SK-N-SH treated with all-trans-retinoic acid at 6 μM for 48 hours (cell line): ENCODE measurements around the gene SLC8A3.

ENCODE experiments used
- ATAC-seq: fragments of 200-7000 bp; cut with Tn5 transposase; 3 replicates; pipeline ENCODE4 v1.9.1; 2020; ENCODE audit warnings: mild to moderate bottlenecking, moderate library complexity
- ARNTL ChIP-seq: fragments of 450-650 bp; formaldehyde crosslinking; IDR thresholded peaks from 2 replicates; pipeline ENCODE4 v1.5.0; 2020; ENCODE audit warnings: low read depth, mild to moderate bottlenecking, moderate library complexity, borderline replicate concordance
- BACH2 ChIP-seq: fragments of 250-450 bp; sonication (Bioruptor Pico); IDR thresholded peaks from 2 replicates; pipeline ENCODE4 v1.9.0; 2021; ENCODE audit warnings: mild to moderate bottlenecking, borderline replicate concordance
- CREB5 ChIP-seq: fragments of 250-450 bp; sonication (Bioruptor Pico); IDR thresholded peaks from 2 replicates; pipeline ENCODE4 v1.5.1; 2020; ENCODE audit warnings: low read depth, mild to moderate bottlenecking, moderate library complexity
- CSDC2 ChIP-seq: fragments of 250-450 bp; sonication (Bioruptor Pico); IDR thresholded peaks from 2 replicates; pipeline ENCODE4 v1.5.0; 2020; ENCODE audit warnings: mild to moderate bottlenecking, moderate library complexity
- GLIS3 ChIP-seq: fragments of 250-450 bp; sonication (Bioruptor Pico); IDR thresholded peaks from 2 replicates; pipeline ENCODE4 v1.5.0; 2020; ENCODE audit warnings: mild to moderate bottlenecking, moderate library complexity
- ISL1 ChIP-seq: fragments of 250-450 bp; sonication (Bioruptor Pico); IDR thresholded peaks from 2 replicates; pipeline ENCODE4 v2.1.2; 2022; ENCODE audit warnings: mild to moderate bottlenecking, moderate library complexity
- OSR1 ChIP-seq: fragments of 250-450 bp; sonication (Bioruptor Pico); IDR thresholded peaks from 2 replicates; pipeline ENCODE4 v1.8.0; 2022; ENCODE audit warnings: moderate library complexity, mild to moderate bottlenecking, inconsistent platforms
- POU6F1 ChIP-seq: fragments of 250-450 bp; sonication (Bioruptor Pico); IDR thresholded peaks from 2 replicates; pipeline ENCODE4 v1.8.0; 2021; ENCODE audit warnings: low read depth, mild to moderate bottlenecking, moderate library complexity, borderline replicate concordance
- PPARA ChIP-seq: fragments of 250-450 bp; sonication (Bioruptor Pico); IDR thresholded peaks from 2 replicates; pipeline ENCODE4 v1.5.0; 2020; ENCODE audit warnings: mild to moderate bottlenecking, borderline replicate concordance
- RARB ChIP-seq: fragments of 250-450 bp; sonication (Bioruptor Pico); IDR thresholded peaks from 2 replicates; pipeline ENCODE4 v1.8.0; 2021; ENCODE audit warnings: mild to moderate bottlenecking, moderate library complexity
- SNAI2 ChIP-seq: fragments of 250-450 bp; sonication (Bioruptor Pico); IDR thresholded peaks from 2 replicates; pipeline ENCODE4 v1.5.0; 2020; ENCODE audit warnings: mild to moderate bottlenecking, moderate library complexity
- TCF4 ChIP-seq: fragments of 250-450 bp; sonication (Bioruptor Pico); IDR thresholded peaks from 2 replicates; pipeline ENCODE4 v1.8.0; 2021; ENCODE audit warnings: mild to moderate bottlenecking, moderate library complexity, borderline replicate concordance
- TOX ChIP-seq: fragments of 250-450 bp; sonication (Bioruptor Pico); IDR thresholded peaks from 2 replicates; pipeline ENCODE4 v1.8.0; 2021; ENCODE audit warnings: mild to moderate bottlenecking, moderate library complexity, borderline replicate concordance
- ZC3H10 ChIP-seq: fragments of 250-450 bp; sonication (Bioruptor Pico); IDR thresholded peaks from 2 replicates; pipeline ENCODE4 v1.5.1; 2021; ENCODE audit warnings: mild to moderate bottlenecking, moderate library complexity
- ZFP3 ChIP-seq: fragments of 250-450 bp; sonication (Bioruptor Pico); IDR thresholded peaks from 2 replicates; pipeline ENCODE4 v1.5.0; 2020; ENCODE audit warnings: mild to moderate bottlenecking, moderate library complexity
- ZFP30 ChIP-seq: fragments of 450-650 bp; formaldehyde crosslinking; IDR thresholded peaks from 2 replicates; pipeline ENCODE4 v1.5.0; 2022; ENCODE audit warnings: mild to moderate bottlenecking, moderate library complexity
- ZNF565 ChIP-seq: fragments of 450-650 bp; formaldehyde crosslinking; conservative IDR thresholded peaks from 2 replicates; pipeline ENCODE4 v1.5.0; 2020; ENCODE audit warnings: low read depth, mild to moderate bottlenecking, moderate library complexity
- ZNF70 ChIP-seq: fragments of 450-650 bp; formaldehyde crosslinking; IDR thresholded peaks from 2 replicates; pipeline ENCODE4 v1.5.0; 2020; ENCODE audit warnings: mild to moderate bottlenecking, moderate library complexity
- ZNF8 ChIP-seq: fragments of 450-650 bp; formaldehyde crosslinking; IDR thresholded peaks from 2 replicates; pipeline ENCODE4 v1.5.0; 2020; ENCODE audit warnings: mild to moderate bottlenecking, moderate library complexity
- TF ChIP-seq, protein P1 (sequence below): fragments of 250-450 bp; sonication (Bioruptor Pico); IDR thresholded peaks from 2 replicates; pipeline ENCODE4 v1.5.1; 2021; ENCODE audit warnings: mild to moderate bottlenecking, moderate library complexity
- TF ChIP-seq, protein P2 (sequence below): fragments of 250-450 bp; sonication (Bioruptor Pico); IDR thresholded peaks from 2 replicates; pipeline ENCODE4 v1.5.0; 2020; ENCODE audit warnings: mild to moderate bottlenecking, moderate library complexity

Gene SLC8A3

DNA sequence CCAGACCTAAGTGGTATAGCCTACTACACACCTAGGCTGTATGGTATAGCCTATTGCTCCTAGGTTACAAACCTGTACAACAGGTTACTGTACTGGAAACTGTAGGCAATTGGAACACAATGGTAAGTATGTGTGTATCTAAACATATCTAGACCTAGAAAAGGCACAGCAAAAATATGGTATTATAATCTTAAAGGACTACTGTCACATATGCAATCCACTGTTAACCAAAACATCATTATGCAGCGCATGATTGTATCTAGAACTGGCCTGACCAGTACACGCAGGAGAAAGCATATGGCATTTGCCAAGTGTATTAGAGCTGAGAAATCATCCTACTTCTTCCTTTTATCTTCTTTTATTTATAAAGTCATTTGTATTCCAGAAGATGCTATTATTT lies 75.5 kb downstream of the SLC8A3 start:
- no peak for TF ChIP-seq ZC3H10 (CRISPR knock-in tag)
- no peak for TF ChIP-seq ZNF565
- no peak for TF ChIP-seq SNAI2 (CRISPR knock-in tag)
- no peak for TF ChIP-seq POU6F1 (CRISPR knock-in tag)
- TF ChIP-seq OSR1 (CRISPR knock-in tag): no peak
- TF ChIP-seq ZNF70 (CRISPR knock-in tag): no peak
- TF ChIP-seq RARB (CRISPR knock-in tag): no peak
- TF ChIP-seq BACH2: no peak
- no peak for TF ChIP-seq TOX (CRISPR knock-in tag)
- no peak for TF ChIP-seq CSDC2
- ATAC-seq: no peak

- TF ChIP-seq PPARA (CRISPR knock-in tag): no peak
- no peak for TF ChIP-seq ZNF565
- TF ChIP-seq GLIS3 (CRISPR knock-in tag): no peak
- TF ChIP-seq ZC3H10 (CRISPR knock-in tag): no peak
- no peak for TF ChIP-seq TCF4
- no peak for TF ChIP-seq ISL1
- no peak for TF ChIP-seq SNAI2 (CRISPR knock-in tag)
Observed at GRCh38 chr14:70108419-70108818, 80.3 kb downstream of the SLC8A3 start.

GRCh38 chr14:70107309-70107708 lies 81.4 kb downstream of the SLC8A3 start:
- no peak for ATAC-seq

More at GRCh38 chr14:70108419-70108818, 80.3 kb downstream of the SLC8A3 start:
- no peak for ATAC-seq

More at GRCh38 chr14:70107309-70107708, 81.4 kb downstream of the SLC8A3 start:
- TF ChIP-seq, protein P1, sequence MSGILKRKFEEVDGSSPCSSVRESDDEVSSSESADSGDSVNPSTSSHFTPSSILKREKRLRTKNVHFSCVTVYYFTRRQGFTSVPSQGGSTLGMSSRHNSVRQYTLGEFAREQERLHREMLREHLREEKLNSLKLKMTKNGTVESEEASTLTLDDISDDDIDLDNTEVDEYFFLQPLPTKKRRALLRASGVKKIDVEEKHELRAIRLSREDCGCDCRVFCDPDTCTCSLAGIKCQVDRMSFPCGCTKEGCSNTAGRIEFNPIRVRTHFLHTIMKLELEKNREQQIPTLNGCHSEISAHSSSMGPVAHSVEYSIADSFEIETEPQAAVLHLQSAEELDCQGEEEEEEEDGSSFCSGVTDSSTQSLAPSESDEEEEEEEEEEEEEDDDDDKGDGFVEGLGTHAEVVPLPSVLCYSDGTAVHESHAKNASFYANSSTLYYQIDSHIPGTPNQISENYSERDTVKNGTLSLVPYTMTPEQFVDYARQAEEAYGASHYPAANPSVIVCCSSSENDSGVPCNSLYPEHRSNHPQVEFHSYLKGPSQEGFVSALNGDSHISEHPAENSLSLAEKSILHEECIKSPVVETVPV (CRISPR knock-in tag): no peak
- TF ChIP-seq, protein P2, sequence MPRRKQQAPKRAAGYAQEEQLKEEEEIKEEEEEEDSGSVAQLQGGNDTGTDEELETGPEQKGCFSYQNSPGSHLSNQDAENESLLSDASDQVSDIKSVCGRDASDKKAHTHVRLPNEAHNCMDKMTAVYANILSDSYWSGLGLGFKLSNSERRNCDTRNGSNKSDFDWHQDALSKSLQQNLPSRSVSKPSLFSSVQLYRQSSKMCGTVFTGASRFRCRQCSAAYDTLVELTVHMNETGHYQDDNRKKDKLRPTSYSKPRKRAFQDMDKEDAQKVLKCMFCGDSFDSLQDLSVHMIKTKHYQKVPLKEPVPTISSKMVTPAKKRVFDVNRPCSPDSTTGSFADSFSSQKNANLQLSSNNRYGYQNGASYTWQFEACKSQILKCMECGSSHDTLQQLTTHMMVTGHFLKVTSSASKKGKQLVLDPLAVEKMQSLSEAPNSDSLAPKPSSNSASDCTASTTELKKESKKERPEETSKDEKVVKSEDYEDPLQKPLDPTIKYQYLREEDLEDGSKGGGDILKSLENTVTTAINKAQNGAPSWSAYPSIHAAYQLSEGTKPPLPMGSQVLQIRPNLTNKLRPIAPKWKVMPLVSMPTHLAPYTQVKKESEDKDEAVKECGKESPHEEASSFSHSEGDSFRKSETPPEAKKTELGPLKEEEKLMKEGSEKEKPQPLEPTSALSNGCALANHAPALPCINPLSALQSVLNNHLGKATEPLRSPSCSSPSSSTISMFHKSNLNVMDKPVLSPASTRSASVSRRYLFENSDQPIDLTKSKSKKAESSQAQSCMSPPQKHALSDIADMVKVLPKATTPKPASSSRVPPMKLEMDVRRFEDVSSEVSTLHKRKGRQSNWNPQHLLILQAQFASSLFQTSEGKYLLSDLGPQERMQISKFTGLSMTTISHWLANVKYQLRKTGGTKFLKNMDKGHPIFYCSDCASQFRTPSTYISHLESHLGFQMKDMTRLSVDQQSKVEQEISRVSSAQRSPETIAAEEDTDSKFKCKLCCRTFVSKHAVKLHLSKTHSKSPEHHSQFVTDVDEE (CRISPR knock-in tag): no peak
- no peak for TF ChIP-seq ARNTL (CRISPR knock-in tag)
- TF ChIP-seq ZFP3 (CRISPR knock-in tag): no peak
- no peak for TF ChIP-seq POU6F1 (CRISPR knock-in tag)
- TF ChIP-seq TOX (CRISPR knock-in tag): no peak
- no peak for TF ChIP-seq PPARA (CRISPR knock-in tag)
- TF ChIP-seq TCF4: no peak
- no peak for TF ChIP-seq ZC3H10 (CRISPR knock-in tag)
- no peak for TF ChIP-seq ZFP30 (CRISPR knock-in tag)
- no peak for TF ChIP-seq ZNF8 (CRISPR knock-in tag)
- TF ChIP-seq OSR1 (CRISPR knock-in tag): no peak
- no peak for TF ChIP-seq ZNF70 (CRISPR knock-in tag)
- TF ChIP-seq CREB5 (CRISPR knock-in tag): no peak
- TF ChIP-seq ISL1: no peak
- no peak for TF ChIP-seq BACH2
- no peak for TF ChIP-seq CSDC2
- no peak for TF ChIP-seq ZNF565
- no peak for TF ChIP-seq SNAI2 (CRISPR knock-in tag)
- TF ChIP-seq RARB (CRISPR knock-in tag): no peak
